Measurements from ENCODE around the gene TUBB4B.

The TUBB4B gene

DNA sequence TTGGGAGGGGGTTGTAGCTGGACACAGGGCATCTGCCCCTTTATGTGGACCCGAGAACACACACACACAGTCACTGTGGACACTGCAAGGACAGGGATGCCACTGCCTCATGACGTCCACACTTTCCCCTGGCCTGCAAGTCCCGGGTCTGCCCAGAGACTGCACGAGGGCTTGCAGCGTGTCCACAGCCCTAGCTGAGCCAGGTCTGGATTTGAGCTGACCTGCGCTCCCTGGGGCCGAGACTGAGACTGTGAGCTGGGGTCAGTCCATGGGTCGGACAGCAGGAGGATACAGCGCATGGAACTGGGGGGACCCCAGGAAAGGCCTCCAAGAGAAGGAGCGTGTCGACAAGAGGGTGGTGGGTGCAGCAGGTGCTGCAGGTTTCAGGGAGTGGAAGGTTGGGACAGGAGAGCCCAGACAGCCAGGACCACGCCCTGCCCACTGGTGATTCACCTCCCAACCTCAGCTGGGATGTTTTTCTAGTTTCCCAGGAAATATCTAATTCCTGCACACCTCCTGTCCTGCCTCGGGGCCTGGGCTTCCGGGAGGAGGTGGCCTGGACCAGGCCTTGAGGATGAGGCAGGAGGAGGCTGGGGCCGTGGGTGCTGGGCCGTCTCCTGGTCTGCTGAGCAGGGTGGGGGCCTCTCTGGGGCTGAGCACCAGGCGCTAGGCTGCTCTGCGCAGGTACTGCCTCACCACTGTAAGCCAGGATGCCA lies 14.6 kb upstream of the TUBB4B start:
- DNase-seq: no peak

DNA sequence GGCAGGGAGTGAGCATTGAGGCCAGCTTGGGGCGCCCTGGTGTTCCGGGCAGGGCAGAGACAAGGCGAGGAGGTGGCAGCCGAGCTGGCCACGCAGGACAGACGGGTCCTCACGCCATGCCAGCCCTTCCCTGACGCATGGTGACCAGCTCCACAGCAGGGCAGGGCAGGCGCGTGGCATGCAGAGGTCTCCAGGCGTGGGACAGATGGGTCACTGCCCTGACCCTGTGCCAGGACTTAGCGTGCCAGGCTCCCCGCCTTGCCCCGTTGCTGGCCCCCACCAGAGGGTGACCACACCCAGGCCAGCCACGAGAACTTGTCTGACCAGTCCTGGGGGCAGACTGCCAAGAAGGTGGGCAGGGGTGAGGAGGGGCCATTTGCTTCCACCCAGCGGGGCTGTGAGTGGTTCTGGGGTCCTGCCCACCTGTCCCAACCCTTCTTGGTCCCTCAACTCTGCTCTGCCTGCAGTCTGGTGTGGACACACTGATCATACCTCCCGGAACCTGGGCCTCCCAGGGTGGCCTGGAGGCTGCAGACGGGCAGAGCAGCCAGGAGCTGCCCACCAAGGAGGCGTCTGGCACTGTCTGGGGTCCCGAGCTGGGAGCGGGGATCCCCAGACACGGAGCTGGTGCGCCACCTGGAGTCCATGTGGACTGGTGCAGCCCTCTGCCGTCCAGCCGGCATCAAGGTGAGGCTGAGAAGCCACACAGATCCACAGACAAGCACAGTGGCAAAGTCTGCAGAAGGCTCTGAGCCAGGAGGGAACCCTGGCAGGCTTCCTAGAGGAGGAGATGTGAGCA lies 13.8 kb upstream of the TUBB4B start, which contains the start of gene RNF224:
Gene RNF224, plus strand, starts transcription at position 449 of the 799 bp plus-strand sequence. CDS start 834 bp downstream, outside the sequence.
- peak; percentile 83 for DNase-seq

- DNase-seq: no peak
These were observed 13.1 kb upstream of the TUBB4B start for GRCh38 chr9:137227853-137228505.

- no peak for DNase-seq
These were observed 12.6 kb upstream of the TUBB4B start for GRCh38 chr9:137228506-137228967.

DNA sequence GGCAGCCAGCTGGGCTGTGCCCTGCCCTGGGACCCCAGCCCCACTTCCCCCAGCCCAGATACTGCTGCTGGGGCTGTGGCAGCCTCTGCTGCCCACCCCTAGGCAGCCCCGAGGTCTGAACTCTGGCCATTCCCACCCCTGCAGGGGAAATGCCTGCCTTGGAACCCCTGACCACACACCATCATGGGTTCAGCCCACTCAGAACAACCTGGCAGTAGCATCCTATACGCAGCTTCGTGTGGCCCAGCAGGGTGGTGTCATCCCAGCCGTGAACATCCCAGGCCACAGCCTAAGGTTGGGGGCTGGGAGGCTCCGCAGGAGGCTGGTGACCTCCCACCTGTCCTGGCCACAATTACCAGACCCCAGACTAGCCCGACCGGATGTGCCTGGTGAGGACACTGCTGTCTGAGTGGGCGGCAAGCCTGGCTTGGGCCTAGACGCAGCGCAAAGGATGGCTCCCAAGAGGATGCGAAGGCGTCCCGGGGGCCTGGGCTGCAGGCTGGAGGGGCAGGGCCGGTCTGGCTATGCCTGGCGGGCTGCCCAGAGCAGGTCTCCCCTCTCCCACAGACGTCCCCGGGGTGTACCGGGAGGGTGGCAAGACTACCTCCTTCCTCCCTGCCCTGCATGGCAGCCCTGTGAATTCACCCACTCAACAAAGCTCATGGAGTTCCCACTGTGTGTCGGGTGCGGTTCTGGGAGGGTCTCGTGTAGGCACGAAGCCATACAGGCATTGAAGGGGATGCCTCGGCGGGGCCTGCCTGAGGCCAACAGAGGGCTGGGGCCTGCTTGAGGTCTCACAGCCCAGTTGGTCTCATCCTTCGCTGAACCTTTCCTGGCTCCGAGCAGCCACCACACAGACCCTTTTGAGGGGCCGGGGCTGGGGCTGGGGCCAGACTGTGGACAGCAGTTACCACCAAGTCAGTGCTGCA lies 11.9 kb upstream of the TUBB4B start:
- no peak for DNase-seq

DNA sequence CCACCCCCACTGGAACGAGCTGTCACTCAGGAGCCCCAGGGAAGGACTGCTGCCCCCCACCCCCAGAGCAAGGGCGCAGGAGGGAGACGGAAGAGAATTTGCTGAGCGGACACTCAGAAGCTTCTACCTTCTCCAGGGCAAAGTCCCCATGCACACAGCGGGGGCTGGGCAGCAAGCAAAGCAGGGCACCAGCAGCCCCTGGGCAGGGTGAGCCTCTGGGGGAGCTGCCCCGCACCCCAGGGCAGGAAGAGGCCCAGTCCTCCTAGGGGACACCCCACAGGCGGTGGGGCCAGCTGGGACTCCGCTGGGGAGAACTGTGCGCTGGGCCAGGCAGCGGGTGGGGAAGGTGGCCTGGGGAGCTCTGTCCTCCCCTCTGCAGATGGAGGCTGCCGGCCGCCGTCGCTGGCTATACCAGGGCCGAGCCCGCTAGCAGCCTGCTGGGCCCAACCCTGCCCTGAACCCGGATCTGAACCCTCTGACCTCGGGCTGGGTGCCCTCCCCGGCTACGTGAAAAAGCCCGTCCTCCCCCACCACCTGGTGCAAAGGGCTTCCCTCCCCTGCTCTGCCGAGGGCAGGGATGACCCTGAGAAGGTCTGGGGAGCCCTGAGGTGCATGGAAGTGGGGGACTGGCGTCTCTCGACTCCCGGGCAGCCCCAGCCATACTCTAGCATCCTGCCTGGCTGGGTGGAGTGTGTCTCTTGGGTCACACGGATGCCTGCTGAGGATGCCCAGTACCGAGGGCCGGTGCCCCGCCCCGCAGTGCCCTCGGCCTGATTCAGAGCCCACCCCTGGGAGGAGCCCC lies 11.0 kb upstream of the TUBB4B start:
- no peak for DNase-seq

DNA sequence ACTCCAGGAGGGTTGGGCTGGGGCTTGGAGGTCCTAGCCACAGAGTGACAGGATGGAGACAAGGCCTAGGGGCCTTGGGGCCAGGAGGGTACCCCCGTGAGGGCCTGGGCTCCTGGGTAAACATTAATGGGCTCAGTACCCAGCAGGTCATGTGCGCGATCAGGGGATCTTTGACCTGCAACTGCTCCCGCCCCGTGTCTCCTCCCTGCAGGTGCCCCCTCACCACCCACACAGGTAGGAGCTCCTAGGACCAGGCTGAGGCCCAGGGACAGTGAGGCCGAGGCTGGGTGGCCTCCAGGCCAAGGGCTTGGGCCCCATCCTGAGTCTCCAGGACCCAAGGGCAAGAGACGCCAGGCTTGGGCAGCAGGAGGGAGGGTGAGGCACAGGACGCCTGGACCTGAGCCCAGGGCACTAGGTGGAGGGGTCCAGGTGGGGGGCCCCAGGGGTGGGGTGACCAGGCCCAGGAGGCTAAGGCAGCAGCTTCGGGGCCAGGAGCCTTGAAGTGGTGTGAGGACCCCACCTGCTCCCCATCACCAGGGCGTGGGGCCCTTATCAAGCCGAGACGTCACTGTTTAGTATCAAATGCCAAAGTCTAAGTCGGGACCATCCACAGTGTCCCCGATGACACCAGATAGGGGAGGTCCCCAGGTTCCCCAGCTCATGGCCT lies 10.2 kb upstream of the TUBB4B start, which contains the start of gene SLC34A3:
Gene SLC34A3, plus strand, starts transcription at position 197 of the 667 bp plus-strand sequence. CDS start 802 bp downstream, outside the sequence.
- DNase-seq: no peak

- DNase-seq: no peak
These were observed 9.6 kb upstream of the TUBB4B start for GRCh38 chr9:137231372-137232039.

DNA sequence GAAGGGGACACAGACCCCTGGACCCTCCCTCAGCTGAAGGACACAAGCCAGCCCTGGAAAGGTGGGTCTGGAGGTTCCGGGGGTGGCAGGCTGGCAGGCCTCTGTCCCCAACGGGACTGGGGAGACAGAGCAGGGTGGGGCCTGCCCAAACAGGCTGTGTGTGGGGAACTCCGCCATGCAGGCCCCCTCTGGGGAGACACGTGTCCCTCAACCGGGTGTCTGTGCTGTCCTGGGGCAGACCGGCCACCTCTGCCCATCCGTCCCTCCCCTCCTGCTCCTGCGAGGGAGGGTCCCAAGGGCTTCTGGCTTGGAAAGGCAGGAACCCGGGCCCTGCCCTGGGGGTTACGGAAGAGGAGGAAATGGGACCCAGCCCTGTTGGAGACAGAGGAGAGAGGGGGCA lies 9.0 kb upstream of the TUBB4B start:
- no peak for DNase-seq

- DNase-seq: no peak
These were observed 8.6 kb upstream of the TUBB4B start for GRCh38 chr9:137232510-137232909.

GRCh38 chr9:137233143-137233980 lies 7.7 kb upstream of the TUBB4B start:
- DNase-seq: no peak

DNA sequence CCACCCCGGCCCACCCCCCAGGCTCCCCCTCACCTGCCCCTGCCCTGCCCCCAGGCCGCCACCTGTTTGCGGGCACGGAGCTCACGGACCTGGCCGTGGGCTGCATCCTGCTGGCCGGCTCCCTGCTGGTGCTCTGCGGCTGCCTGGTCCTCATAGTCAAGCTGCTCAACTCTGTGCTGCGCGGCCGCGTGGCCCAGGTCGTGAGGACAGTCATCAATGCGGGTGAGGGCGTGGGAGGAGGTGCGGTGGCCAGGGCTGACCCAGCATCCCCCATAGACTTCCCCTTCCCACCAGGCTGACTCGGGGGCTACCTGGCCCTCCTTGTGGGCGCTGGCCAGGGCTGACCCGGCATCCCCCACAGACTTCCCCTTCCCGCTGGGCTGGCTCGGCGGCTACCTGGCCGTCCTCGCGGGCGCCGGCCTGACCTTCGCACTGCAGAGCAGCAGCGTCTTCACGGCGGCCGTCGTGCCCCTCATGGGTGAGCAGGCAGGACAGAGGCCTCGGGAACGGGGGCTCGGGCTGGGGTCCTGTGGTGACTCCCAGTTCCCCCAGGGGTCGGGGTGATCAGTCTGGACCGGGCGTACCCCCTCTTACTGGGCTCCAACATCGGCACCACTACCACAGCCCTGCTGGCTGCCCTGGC lies 6.9 kb upstream of the TUBB4B start:
- DNase-seq: no peak

- no peak for DNase-seq
These were observed 6.2 kb upstream of the TUBB4B start for GRCh38 chr9:137234758-137235423.

- no peak for DNase-seq
These were observed 5.5 kb upstream of the TUBB4B start for GRCh38 chr9:137235424-137236237.

- peak; percentile 94 for DNase-seq
These were observed 4.7 kb upstream of the TUBB4B start for GRCh38 chr9:137236238-137236935.

DNA sequence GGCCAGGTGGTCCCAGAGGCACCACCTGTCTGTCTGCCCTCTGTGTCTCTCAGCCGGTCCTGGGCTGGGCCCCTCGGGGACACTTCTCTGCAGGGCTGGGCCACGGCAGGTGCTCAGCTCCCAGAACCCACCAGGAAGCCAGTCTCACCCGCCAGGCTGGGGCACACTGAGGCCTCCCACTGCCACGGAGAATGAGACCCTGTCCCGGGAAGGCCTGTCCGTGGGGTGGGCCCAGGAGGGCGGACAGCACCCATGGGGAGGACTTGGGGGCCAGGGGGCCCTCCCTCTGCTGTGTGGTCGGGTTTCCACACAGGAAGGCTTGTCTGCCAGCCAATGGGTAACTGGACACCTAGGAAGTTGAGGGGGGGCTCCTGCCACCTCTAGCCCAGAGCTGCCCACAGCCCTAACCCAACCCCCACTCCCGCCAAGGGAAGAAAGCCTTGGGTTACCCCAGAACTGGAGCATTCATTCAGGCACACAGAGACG lies 4.1 kb upstream of the TUBB4B start:
- DNase-seq: no peak

Data from activated naive CD4-positive, alpha-beta T cell treated with anti-CD3 and anti-CD28 coated beads, Interleukin-2, amount 50 U/mL, for 16 hours (primary cell).